Left lobe of liver (tissue), 2 donors: ENCODE results near the gene MYH15. TPM values are rescaled to one million over a fixed set of nuclear protein-coding genes. Genes with fewer than 3 reads are reported as not detected.
"Not testable (repeated sequence)": the region's sequence is repeated elsewhere in the genome, so short reads cannot be mapped to it uniquely, and the experiment has no call there.

Experiments
- ATAC-seq: fragments of 200-7000 bp; cut with Tn5 transposase; one replicate; pipeline ENCODE4 v1.9.1; 2020; ENCODE audit warnings: mild to moderate bottlenecking, moderate library complexity
- DNase-seq: peaks from one replicate; pipeline ENCODE4 v3.0.0-alpha.2; 2020; ENCODE audit warnings: low spot score
- total RNA-seq: library from RNA; stranded (reverse); gene quantifications from one replicate; pipeline ENCODE4 v1.2.1, GENCODE V29; 2021
- donor health status: DM: no; HTN: no; CAD: no; lungs with moderate emphysema.
- donor health status: DM: no; HTN: yes; CAD: no.

MYH15 gene
- total RNA-seq, 1 donor from 2014 or later: 0.03 TPM

DNA sequence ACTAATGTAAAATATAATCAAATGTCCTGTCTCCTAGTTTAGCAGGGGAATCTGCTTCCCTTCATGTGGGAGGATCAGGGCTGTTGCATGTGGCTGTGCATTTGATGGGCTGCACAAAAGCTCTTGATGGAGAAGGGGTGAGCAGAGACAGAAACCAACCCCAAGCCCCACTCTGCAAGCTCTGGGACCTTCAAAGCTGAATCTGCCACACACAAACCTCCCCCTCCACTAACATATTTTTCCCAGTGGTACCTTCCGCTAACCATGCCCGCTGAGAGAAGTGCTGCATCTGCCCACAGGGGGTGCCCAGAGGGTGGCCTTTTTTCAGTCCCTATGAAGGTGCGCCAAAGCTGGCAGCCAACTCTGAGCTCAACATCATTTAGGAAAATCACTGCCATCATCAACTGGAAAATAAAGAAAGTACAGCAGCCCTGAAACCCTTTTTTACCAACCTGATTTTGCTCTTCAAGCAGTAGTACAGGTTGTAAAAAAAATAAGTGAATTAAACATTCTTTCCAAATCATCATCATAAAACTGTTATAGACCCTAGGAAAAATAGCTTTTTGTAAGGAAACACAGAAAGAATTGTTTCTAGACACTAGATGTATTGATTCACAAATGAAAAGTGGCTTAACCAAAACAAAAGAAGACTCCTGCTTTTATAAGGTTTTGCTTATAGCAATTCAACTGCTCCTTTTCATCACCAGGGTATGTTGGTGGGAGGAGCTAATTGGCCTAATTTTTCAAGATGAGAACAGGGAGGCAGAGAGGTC, 117.1 kb downstream of the MYH15 start:
- ATAC-seq: no peak
- no peak for DNase-seq

DNA sequence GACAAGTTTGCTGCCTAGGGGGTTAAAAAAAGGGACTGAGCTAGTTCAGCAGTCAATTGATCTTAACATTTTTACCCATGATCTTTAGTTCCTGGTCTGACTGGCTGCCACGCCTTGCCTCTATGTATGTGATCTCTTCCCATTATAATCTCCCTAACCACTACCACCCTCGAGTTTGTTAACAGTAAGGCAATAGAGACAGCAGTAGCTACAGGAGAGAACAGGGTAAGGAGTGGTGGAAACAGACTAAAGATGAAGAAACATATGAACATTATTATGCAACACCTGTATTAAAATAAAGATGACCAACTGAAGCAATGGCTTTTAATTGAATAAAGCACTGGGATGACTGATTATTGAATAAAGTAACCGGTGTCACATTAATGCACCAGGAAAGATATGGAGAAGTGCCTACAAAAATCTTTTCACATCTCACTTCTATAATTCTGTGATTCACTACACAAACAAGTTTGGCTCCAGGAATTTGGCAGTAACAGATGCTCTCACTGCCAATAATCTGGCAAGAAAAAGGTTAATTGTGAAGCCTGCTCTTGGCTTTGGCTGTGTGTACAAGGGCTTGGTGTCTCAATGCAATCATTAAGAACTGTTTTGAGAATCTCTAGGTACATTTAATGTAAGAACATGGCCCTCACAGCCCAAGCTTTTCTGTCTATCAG, 118.3 kb downstream of the MYH15 start:
- no peak for DNase-seq
- peak; percentile 38 for ATAC-seq

DNA sequence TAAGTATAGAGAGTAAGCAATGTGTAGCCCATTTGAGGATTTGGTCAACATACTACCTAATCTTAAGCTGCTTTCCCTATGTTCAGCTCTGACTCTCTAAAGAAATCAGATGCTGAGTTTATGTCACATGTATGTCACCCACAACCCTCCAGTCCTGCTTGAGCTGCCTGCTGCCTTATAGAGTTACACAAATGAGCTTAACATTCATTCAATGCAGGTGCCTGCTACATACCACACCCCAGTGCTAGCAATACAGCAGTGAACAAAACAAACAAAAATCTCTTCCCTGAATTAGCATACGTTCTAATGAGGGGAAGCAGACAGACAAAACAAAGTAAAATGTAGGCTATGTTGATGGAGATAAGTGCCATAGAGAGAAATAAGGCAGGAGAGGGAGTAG, 121.0 kb downstream of the MYH15 start:
- DNase-seq (no peak), ATAC-seq (no peak)

DNA sequence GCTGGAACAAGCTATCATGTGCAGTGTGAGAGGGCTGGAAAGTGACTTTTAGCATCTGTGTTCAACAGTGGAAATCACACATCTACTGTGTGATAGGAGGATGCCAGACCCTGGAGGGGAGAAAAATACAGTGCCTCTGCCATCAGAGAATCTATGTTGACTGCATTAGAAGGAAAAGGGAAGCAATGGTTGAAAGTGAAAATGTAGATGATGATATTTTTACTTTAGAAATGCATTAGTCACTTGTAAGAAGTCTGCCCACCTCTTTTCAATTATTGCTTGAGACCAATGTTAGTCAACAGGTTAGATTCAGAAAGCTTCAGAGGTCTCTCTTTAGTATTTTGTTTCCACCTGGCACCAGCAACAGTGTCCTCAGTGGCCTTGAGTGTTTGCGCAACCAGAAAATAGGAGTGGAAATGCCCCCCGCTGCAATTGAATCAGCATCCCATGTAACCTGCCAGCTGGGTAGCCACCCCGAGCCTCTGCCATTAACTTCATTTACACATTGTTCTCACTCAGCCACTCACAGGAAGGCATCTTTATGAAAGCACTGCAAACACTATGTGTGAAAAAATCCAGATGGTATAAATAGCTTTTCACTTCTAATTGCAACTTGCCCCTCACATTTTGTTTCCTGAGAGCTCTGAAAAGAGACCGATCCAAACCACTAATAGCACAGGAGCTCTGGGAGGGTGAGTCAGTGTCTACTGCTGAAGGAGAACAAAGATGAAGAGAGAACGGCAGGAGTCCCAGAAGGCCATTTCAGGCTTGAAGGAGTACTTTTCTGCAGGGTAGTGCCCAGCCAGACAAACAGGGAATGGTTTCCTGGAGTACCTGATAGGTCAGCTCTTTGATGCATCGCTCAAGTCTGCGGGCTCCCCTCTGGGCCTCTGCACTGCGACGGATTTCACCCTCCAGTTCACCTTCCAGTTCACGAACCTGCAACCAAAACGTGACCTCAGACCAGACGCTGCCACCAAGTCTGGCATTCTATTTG, 122.0 kb downstream of the MYH15 start:
- no peak for ATAC-seq
- DNase-seq: no peak

DNA sequence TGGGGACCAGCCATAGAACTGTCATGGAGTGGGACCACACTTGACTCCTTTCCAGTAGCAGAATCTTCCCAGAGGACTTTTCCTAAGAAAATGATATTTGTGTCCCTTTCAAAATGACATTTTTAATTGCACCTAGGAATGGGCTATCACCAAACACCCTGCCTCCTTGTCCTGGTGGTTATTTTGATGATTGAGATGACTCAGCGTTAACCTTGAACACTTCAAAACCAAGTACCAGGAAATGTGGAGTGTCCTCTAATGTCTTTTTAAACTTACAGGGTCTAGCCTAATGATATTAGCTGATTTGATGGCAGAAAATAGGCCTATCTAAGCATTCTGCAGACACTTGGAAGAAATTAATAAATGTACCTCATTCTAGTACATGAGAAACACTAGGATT, 123.3 kb downstream of the MYH15 start:
- ATAC-seq (no peak), DNase-seq (no peak)

DNA sequence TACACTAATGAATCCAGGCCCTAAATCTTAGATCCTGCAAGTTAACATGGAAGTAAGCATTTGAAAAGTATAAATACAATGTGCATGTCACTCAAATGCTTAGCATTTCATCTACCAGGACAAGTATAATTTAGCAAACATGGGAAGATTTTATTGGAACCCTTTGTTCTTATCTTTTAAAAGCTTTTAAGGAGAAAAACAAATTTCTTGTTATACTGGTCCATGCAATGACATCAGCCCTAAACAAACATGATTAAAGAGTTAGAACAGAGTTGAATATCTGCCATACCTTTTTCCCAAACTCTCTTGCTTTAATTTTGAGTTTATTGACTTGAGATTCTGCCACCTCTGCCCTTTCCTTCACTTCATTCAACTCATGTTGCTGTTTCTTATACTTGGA, 127.1 kb downstream of the MYH15 start:
- ATAC-seq: no peak

DNA sequence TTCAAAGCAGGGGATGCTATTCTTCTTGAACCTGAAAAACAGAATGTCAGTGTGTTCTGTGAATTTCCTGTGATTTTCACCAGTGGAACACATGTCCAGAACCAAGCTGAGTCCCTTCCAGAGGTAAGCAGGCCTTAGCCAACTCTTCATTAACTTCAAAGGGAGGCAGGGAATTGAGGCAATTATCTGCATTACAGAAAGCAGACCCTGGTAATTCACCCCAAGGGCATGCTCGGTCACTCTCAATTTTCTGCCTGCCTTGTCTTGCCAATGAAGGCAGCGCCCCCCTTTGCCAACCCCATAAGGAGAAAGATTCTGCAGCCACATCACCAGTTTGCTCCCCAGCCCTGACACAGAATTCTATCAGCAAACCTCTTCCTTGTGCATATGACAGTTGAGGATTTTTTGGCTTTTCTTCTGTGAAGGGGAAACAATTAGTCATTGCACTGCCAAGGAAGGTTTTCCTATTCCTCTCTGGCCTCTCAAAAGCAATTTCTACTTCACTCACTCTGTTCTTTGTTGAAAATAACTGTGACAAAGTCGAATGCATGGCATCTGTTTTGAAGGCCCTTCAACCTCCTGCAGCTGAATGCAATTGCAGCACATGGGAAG, 128.8 kb downstream of the MYH15 start:
- ATAC-seq: no peak
- DNase-seq: no peak

More for the DNA sequence above, 127.1 kb downstream of the MYH15 start:
- DNase-seq: no peak

DNA sequence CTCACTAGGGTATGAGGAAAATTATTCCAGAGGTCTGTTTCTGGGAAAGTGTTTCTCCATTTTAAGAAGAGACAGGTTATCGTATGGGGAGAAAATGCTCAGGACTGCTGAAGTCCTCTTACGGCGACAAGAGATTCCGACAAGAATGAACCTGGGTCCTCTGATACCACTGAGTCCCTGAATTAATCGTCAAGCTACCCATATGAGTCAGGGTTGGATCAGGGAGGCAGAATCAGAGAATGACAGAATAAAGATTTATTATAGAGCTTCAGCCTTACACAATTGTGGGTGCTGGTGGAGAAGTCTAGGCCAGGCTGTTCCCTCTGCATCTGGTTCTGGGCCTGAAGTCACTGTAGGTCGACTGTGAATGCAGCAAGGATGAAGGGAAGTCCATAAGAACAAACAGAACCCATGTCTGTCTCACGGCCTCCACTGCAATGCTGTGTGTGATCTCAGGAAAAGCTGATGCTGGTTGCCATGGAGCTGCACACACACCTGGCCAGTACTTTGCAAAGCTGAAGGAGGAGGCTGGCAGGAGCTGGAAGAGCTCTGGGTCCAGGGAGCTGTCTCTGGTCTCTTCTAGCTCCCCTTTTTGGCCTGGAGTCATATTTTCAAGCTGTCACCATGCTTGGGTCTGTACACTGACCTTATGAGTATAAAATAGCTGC, 130.1 kb downstream of the MYH15 start:
- no peak for ATAC-seq

DNA sequence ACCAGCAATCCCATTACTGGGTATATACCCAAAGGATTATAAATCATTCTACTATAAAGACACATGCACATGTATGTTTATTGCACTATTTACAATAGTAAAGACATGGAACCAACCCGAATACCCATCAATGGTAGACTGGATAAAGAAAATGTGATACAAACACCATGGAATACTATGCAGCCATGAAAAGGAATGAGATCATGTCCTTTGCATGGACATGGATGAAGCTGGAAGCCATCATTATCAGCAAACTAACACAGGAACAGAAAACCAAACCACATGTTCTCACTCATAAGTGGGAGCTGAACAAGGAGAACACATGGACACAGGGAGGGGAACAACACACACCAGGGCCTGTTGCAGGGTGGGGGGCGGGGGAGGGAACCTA, 131.4 kb downstream of the MYH15 start:
- DNase-seq: not testable (repeated sequence)

More for the DNA sequence above, 130.1 kb downstream of the MYH15 start:
- DNase-seq: no peak

DNA sequence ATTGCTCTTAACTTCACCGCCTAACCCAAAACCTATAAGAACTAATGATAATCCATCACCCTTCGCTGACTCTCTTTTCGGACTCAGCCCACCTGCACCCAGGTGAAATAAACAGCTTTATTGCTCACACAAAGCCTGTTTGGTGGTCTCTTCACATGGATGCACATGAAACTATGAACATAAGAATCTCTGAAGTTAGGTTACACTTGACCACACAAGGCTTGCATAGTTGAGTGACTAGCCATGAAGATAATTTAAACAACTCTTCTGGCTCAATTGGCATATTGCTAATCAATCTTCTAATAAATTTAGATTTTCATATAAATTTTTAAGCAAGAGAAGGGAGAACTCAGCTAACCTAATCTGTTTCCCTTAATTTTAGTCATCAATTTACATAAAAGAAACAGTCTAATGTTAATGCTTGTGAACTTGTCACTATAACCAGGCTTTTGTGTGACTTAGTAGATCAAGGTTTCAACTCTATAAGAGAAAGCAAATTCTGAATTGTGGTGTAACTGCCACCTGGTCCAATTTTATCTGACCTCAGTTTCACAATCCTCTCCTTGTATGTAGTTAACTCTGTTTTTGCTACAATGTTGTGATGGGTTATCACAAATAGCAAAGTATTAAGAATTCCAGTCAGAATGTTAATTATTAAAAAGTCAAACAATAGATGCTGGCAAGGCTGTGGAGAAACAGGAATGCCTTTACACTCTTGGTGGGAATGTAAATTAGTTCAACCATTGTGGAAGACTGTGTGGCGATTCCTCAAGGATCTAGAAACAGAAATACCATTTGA, 132.0 kb downstream of the MYH15 start:
- DNase-seq: no peak
- ATAC-seq: no peak

More for the DNA sequence above, 131.4 kb downstream of the MYH15 start:
- not testable (repeated sequence) for ATAC-seq

DNA sequence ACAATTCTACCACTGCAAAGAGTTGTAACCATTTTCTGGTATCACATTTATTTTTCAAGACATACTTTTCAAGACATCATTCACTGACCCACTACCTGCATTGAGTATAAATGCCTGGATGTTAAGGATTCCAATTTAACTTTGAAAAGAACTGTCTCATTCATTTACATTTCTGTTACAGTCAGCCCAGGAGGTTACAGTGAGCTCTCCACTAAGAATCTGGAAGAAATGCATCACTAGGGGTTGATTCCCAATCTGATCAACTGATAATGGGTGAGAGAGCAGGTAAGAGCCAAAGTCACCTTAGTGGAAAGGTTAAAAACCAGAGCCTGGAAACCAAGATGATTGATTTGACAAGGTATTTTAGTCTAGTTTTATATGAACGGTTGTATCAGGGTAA, 133.0 kb downstream of the MYH15 start:
- DNase-seq: no peak

DNA sequence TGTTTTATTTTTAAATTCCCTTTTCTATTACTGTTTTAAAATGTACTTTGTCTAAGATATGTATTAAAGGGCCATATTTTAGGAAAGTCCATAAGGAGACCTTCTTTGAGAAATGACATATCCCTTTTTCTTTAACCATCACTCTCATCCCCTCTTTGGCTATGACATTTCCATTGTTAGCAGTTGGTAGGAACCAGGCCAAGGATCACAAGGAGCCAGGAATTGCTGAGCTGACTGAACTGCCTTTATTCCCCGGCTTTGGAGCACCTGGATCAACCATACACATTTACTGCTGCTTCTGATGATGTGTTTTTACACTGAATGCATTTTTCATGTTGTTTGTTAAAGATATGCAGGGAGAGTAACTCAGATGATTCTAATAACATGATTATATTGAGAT, 134.4 kb downstream of the MYH15 start:
- ATAC-seq (no peak), DNase-seq (no peak)

More for the DNA sequence above, 133.0 kb downstream of the MYH15 start:
- ATAC-seq: no peak

DNA sequence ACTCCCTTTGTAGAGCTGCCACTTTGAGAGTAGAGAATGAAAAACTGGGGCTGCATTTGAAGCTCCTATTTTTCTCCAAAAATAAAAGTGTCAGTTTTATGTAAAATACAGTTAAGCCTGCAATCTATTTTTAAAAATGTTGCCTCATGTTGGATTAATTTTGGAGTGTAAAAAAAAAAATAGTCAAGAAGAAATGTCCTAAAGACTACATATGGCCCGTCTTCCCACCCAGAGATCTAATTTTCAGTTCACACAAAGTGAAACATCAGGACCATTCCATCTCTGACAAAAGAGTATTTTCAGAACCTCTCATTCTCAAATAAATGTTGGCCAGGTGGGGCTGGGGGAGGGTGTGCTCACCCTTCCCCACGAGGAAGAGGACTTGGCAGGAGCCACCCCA, 151.4 kb downstream of the MYH15 start:
- ATAC-seq (no peak), DNase-seq (no peak)

DNA sequence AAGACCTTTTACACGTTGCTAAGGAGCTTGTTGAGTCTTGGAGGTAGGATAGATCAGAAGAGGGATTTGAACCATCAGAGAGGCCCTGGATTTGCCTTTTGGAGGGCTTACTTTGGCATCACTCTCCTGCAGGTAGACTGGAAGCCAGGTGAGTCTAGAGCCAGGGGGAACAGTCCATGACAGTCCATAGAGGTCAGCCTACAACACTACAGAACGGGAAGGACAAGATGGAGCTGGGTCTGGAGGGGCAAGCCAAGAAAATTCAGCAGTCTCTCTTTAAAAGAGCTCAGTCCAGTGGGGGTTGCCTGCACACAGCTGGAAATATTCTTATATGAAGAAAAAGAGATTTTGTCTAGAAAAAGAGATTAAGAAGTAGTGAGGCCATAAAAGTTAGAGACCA, 153.4 kb downstream of the MYH15 start:
- DNase-seq (no peak), ATAC-seq (no peak)

DNA sequence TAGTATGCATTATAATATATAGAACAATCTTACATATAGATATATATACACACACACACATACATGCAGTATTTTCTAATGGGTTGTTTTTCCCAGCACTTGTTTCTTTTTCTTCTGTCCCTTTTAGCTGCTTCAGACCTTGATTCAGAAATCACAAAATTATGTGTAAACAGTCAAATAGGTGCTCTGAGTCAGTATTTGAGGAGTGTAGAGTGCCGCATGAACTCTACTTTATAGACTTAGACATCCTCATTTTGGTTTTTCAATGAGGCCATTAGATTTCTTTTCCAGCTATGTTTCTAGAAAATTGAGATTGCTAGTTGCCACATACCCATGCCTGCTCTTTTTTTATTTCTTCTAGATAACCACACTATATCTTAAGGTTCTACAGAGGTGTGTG, 155.8 kb downstream of the MYH15 start:
- no peak for DNase-seq
- no peak for ATAC-seq

DNA sequence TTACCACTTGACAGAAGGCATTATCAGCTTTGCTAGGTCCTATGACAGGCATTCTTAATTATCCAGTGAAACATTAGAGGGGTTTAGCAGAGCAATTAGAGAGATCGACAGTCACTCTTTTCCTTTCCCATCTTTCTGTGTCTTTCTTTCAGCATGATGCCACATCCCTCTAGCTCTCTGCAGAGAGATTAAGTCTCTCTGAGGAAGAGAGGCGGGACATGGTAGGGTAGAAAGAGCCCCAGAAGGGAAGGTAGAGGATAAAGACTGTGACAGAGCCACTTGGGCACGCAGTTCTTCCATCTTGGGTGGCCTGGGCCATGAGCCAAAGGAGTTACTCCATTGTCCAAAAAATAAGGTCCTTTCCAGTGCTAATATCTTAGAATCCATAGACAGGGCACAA, 158.2 kb downstream of the MYH15 start:
- ATAC-seq (no peak), DNase-seq (no peak)

DNA sequence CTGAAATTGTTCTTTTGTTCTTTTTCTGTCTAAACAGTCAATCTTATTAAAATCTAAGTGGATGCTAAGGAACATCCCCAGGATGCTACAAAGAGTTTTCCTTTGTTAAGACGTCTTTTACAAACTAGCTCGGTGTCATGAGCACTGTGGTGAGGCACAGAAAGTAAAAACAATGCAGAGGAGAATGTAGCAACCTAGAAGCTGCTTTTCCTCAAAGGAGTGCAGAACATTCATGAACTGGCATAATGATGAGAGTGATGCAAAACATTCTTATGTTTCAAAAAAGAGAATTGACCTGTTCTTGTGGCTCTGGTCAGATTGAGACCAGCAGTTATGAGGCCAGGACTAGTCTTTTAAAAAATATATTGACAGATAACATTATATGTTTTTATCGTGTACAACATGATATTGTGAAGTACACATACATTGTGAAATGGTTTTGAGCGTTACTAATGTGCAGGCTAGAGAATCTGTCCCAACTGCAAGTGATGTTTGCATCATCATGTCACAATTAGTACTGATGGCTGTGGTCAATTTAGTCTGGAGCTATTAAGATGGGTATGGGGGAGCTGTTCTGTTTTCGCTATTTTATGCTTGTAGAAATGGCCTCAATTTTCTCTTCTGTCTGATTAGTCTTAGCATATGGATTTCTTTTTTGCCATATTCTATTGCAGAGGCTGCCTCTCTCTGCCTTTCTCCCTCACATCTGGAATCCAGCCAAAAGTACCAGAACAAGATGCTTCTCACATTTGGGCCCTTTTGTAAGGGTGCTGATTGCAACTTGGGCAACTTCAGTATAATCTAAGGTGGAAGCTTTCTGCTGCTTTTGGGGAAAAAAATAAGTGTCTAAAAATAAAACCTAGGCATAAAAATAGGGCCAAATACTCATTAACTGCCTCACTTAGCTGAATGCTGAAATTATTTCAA, 163.8 kb downstream of the MYH15 start:
- DNase-seq: no peak
- no peak for ATAC-seq

DNA sequence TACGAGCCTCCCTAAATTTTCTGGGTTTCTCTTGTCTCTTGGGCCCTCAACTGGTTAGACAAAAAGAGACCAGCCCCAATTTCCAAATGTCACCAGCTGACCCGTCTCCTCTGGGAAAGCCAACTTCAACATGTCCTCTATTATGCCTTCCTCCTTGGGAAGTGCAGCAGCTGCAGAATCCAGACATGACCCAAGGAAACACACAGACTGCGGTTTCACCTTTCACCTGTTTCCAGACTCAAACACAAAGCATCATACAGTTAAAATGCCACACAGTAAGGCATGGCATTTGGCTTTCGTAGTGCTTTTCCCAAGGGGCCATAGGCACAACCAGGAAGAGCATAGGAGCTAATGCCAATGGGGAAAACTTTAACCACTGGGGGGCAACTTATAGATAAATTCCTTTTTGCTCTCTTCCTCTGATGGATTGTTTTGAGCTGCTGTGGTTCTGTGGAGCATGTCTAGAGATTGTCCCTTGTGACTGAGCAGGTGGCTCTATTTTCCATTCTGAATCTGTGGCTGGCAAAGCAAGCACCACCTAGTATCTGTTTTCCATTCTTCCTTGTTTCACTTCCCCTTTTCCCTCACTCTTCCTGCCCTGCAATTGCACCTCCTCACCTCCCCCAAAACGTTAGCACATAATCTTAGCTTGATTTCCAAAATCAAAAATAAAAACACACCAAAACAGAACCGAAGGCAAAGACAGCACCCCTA, 164.7 kb downstream of the MYH15 start:
- DNase-seq (no peak), ATAC-seq (no peak)
